ENCODE results near the gene CFAP77. TPM values are rescaled to one million over a fixed set of nuclear protein-coding genes. Genes with fewer than 3 reads are reported as not detected.

The CFAP77 gene
- total and polyA plus RNA-seq, 7 experiments from 2014 or later, result not detected

GRCh38 chr9:132534832-132535231 is 124.8 kb downstream of the CFAP77 start:
- Mint-ChIP-seq H3K4me1 (peaks cover 0 to 2% (median 0%) of the 10 kb centered on the region in 7 donors), H3K4me3 (no peak overlapping the region), H3K27me3 (peaks cover 6 to 28% (median 18%) of the 10 kb centered on the region in 5 donors), H3K27ac (no peak overlapping the region), H3K9me3 (peaks cover 0 to 30% (median 4%) of the 10 kb centered on the region in 11 donors), H3K36me3 (peaks cover 0 to 4% (median 0%) of the 10 kb centered on the region in 5 donors)
- DNase-seq (no peak), ATAC-seq (no peak)
- POLR2A ChIA-PET, result no interaction called here
- CTCF ChIA-PET, result no interaction called here
- no peaks in the 10 kb centered on the region for H3K4me1 ChIP-seq (ENCODE audit: control insufficient read depth in 2 of 2, insufficient read depth in 2 of 2, low read length in 2 of 2)
- H3K27ac ChIP-seq (ENCODE audit: low read depth, low read length), result no peak overlapping the region
- intact Hi-C loops (cut with micrococcal nuclease), result no loop called here
- peaks cover 0 to 4% (median 0%) of the 10 kb centered on the region in 3 experiments for H3K9me3 ChIP-seq (ENCODE audit: control insufficient read depth in 2 of 3, low read length in 3 of 3)
- no peak overlapping the region for H3K4me3 ChIP-seq (ENCODE audit: low read length)
- peaks cover 0 to 2% of the 10 kb centered on the region in 2 donors for H3K27me3 ChIP-seq (ENCODE audit: control insufficient read depth in 2 of 2, insufficient read depth in 2 of 2, low read length in 2 of 2)
- H3K36me3 ChIP-seq (ENCODE audit: control insufficient read depth in 2 of 3, insufficient read depth in 3 of 3, low read length in 3 of 3), result no peaks in the 10 kb centered on the region

DNA sequence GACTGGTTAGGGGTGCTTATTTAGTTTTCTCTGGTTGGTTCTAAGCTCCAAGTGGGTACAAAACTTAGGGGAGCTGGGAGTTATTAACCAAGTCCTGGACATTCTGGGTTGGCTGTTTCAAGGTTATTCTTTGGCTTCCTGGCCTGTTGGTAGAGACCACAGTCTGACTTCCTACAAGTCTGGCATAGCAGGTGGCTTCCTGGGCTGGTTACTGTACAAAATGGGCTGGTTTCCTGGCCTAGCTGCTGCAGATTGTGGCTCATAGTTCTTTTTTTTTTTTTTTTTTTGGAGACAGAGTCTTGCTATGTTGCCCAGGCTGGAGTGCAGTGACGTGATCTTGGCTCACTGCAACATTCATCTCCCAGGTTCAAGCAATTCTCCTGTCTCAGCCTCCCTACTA is 126.1 kb downstream of the CFAP77 start:
- H3K4me1 ChIP-seq (ENCODE audit: control insufficient read depth in 2 of 2, insufficient read depth in 2 of 2, low read length in 2 of 2), result no peaks in the 10 kb centered on the region
- Mint-ChIP-seq H3K27me3 (peaks cover 6 to 23% (median 11%) of the 10 kb centered on the region in 5 donors), H3K9me3 (peaks cover 0 to 23% (median 4%) of the 10 kb centered on the region in 11 donors), H3K4me3 (no peak overlapping the region), H3K4me1 (peaks cover 0 to 2% (median 0%) of the 10 kb centered on the region in 7 donors), H3K36me3 (peaks cover 0 to 4% (median 0%) of the 10 kb centered on the region in 5 donors), H3K27ac (no peak overlapping the region)
- H3K9me3 ChIP-seq (ENCODE audit: control insufficient read depth in 2 of 3, low read length in 3 of 3), result peaks cover 0 to 4% (median 0%) of the 10 kb centered on the region in 3 experiments
- ATAC-seq, result no peak
- H3K36me3 ChIP-seq (ENCODE audit: control insufficient read depth in 2 of 3, insufficient read depth in 3 of 3, low read length in 3 of 3), result no peaks in the 10 kb centered on the region
- H3K4me3 ChIP-seq (ENCODE audit: low read length), result no peak overlapping the region
- ChIA-PET CTCF (no interaction called here), POLR2A (no interaction called here)
- H3K27ac ChIP-seq (ENCODE audit: low read depth, low read length), result no peak overlapping the region
- intact Hi-C loops (cut with micrococcal nuclease), result no loop called here
- H3K27me3 ChIP-seq (ENCODE audit: control insufficient read depth in 2 of 2, insufficient read depth in 2 of 2, low read length in 2 of 2), result peaks cover 0 to 2% of the 10 kb centered on the region in 2 donors
- DNase-seq, result no peak

DNA sequence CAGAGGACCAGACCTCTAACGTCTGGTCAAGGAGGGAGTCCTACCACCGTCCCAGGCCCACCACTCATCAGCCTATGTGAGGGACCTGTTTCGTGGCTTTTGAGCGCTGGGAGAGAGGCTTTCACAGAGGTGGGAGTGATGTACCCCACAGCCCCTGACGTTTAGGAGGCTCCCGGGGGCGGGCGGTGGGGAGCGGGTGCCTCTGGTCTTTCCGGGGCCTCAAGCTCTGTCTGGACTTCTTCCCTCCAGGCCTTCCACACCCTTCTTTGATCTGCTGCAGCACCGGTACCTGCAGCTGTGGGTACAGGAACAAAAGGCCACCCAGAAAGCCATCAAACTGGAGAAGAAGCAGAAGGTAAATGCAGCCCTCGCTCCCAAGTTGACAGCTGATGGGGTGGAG is 127.3 kb downstream of the CFAP77 start:
- no peak for DNase-seq
- H3K27me3 ChIP-seq (ENCODE audit: control insufficient read depth in 2 of 2, insufficient read depth in 2 of 2, low read length in 2 of 2), result no peaks in the 10 kb centered on the region
- no peak overlapping the region for H3K27ac Mint-ChIP-seq
- H3K27me3 Mint-ChIP-seq, result peaks cover 0 to 13% (median 2%) of the 10 kb centered on the region in 5 donors
- H3K36me3 Mint-ChIP-seq, result peaks cover 0 to 4% (median 0%) of the 10 kb centered on the region in 5 donors
- ChIA-PET POLR2A (no interaction called here), CTCF (no interaction called here)
- no peak overlapping the region for H3K4me3 ChIP-seq (ENCODE audit: low read length)
- ATAC-seq, result no peak
- peaks cover 0 to 4% (median 0%) of the 10 kb centered on the region in 3 experiments for H3K9me3 ChIP-seq (ENCODE audit: control insufficient read depth in 2 of 3, low read length in 3 of 3)
- H3K36me3 ChIP-seq (ENCODE audit: control insufficient read depth in 2 of 3, insufficient read depth in 3 of 3, low read length in 3 of 3), result no peaks in the 10 kb centered on the region
- no peak overlapping the region for H3K4me3 Mint-ChIP-seq
- H3K4me1 ChIP-seq (ENCODE audit: control insufficient read depth in 2 of 2, insufficient read depth in 2 of 2, low read length in 2 of 2), result no peaks in the 10 kb centered on the region
- H3K27ac ChIP-seq (ENCODE audit: low read depth, low read length), result no peak overlapping the region
- peaks cover 0 to 2% (median 0%) of the 10 kb centered on the region in 7 donors for H3K4me1 Mint-ChIP-seq
- intact Hi-C loops (cut with micrococcal nuclease), result no loop called here
- peaks cover 0 to 23% (median 4%) of the 10 kb centered on the region in 11 donors for H3K9me3 Mint-ChIP-seq

DNA sequence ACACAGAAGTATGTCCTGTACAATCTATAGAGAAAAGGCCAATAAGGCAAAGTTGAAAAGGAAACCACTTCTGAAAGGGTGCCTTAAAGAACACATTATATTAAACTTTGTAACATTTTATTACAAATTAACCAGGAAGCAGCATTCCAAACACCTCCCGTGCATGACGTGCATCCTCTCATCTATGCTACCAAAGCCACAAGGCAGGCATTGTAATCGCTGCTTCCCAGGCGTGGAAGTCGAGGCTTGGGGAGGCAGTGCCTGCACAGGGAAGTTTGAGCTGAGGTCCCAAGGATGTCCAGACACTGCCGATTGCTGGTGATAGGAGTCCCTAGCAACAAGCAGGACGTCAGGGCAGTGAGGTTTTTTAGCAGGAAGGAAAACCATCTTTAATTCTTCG is 128.1 kb downstream of the CFAP77 start:
- Mint-ChIP-seq H3K4me3 (no peak overlapping the region), H3K27me3 (peaks cover 0 to 13% (median 2%) of the 10 kb centered on the region in 5 donors), H3K4me1 (peaks cover 0 to 2% (median 0%) of the 10 kb centered on the region in 7 donors), H3K27ac (no peak overlapping the region), H3K36me3 (peaks cover 0 to 4% (median 0%) of the 10 kb centered on the region in 5 donors), H3K9me3 (peaks cover 0 to 23% (median 4%) of the 10 kb centered on the region in 11 donors)
- H3K27ac ChIP-seq (ENCODE audit: low read depth, low read length), result no peak overlapping the region
- CTCF ChIA-PET, result no interaction called here
- no peaks in the 10 kb centered on the region for H3K4me1 ChIP-seq (ENCODE audit: control insufficient read depth in 2 of 2, insufficient read depth in 2 of 2, low read length in 2 of 2)
- DNase-seq (no peak), ATAC-seq (no peak)
- H3K4me3 ChIP-seq (ENCODE audit: low read length), result no peak overlapping the region
- intact Hi-C loops (cut with micrococcal nuclease), result no loop called here
- POLR2A ChIA-PET, result no interaction called here
- peaks cover 0 to 4% (median 0%) of the 10 kb centered on the region in 3 experiments for H3K9me3 ChIP-seq (ENCODE audit: control insufficient read depth in 2 of 3, low read length in 3 of 3)
- no peaks in the 10 kb centered on the region for H3K27me3 ChIP-seq (ENCODE audit: control insufficient read depth in 2 of 2, insufficient read depth in 2 of 2, low read length in 2 of 2)
- H3K36me3 ChIP-seq (ENCODE audit: control insufficient read depth in 2 of 3, insufficient read depth in 3 of 3, low read length in 3 of 3), result no peaks in the 10 kb centered on the region

- intact Hi-C loops (cut with micrococcal nuclease), result no loop called here
- Mint-ChIP-seq H3K27me3 (peaks cover 0 to 8% (median 2%) of the 10 kb centered on the region in 5 donors), H3K27ac (no peak overlapping the region), H3K9me3 (peaks cover 0 to 19% (median 4%) of the 10 kb centered on the region in 11 donors), H3K36me3 (peaks cover 0 to 4% (median 0%) of the 10 kb centered on the region in 5 donors), H3K4me3 (no peak overlapping the region), H3K4me1 (peaks cover 0 to 2% (median 0%) of the 10 kb centered on the region in 7 donors)
- no peaks in the 10 kb centered on the region for H3K4me1 ChIP-seq (ENCODE audit: control insufficient read depth in 2 of 2, insufficient read depth in 2 of 2, low read length in 2 of 2)
- H3K9me3 ChIP-seq (ENCODE audit: control insufficient read depth in 2 of 3, low read length in 3 of 3), result peaks cover 0 to 4% (median 0%) of the 10 kb centered on the region in 3 experiments
- no peaks in the 10 kb centered on the region for H3K36me3 ChIP-seq (ENCODE audit: control insufficient read depth in 2 of 3, insufficient read depth in 3 of 3, low read length in 3 of 3)
- ChIA-PET POLR2A (no interaction called here), CTCF (no interaction called here)
- no peak overlapping the region for H3K27ac ChIP-seq (ENCODE audit: low read depth, low read length)
- no peak for ATAC-seq
- no peaks in the 10 kb centered on the region for H3K27me3 ChIP-seq (ENCODE audit: control insufficient read depth in 2 of 2, insufficient read depth in 2 of 2, low read length in 2 of 2)
- H3K4me3 ChIP-seq (ENCODE audit: low read length), result no peak overlapping the region
- no peak for DNase-seq
Observed at GRCh38 chr9:132539096-132539495, 129.1 kb downstream of the CFAP77 start.

GRCh38 chr9:132541051-132541450 is 131.0 kb downstream of the CFAP77 start:
- H3K27me3 Mint-ChIP-seq, result peaks cover 0 to 11% (median 5%) of the 10 kb centered on the region in 5 donors
- H3K36me3 Mint-ChIP-seq, result no peaks in the 10 kb centered on the region
- peaks cover 0 to under 1% (median 0%) of the 10 kb centered on the region in 7 donors for H3K4me1 Mint-ChIP-seq
- ChIA-PET POLR2A (no interaction called here), CTCF (no interaction called here)
- no peak overlapping the region for H3K27ac ChIP-seq (ENCODE audit: low read depth, low read length)
- peaks cover 0 to 3% (median 0%) of the 10 kb centered on the region in 11 donors for H3K9me3 Mint-ChIP-seq
- no peak overlapping the region for H3K27ac Mint-ChIP-seq
- ATAC-seq (no peak), DNase-seq (no peak)
- no peak overlapping the region for H3K4me3 Mint-ChIP-seq
- no peaks in the 10 kb centered on the region for H3K27me3 ChIP-seq (ENCODE audit: control insufficient read depth in 2 of 2, insufficient read depth in 2 of 2, low read length in 2 of 2)
- H3K4me1 ChIP-seq (ENCODE audit: control insufficient read depth in 2 of 2, insufficient read depth in 2 of 2, low read length in 2 of 2), result no peaks in the 10 kb centered on the region
- no peak overlapping the region for H3K4me3 ChIP-seq (ENCODE audit: low read length)
- H3K9me3 ChIP-seq (ENCODE audit: control insufficient read depth in 2 of 3, low read length in 3 of 3), result peaks cover 0 to 4% (median 0%) of the 10 kb centered on the region in 3 experiments
- intact Hi-C loops (cut with micrococcal nuclease), result no loop called here
- no peaks in the 10 kb centered on the region for H3K36me3 ChIP-seq (ENCODE audit: control insufficient read depth in 2 of 3, insufficient read depth in 3 of 3, low read length in 3 of 3)

All from naive thymus-derived CD4-positive, alpha-beta T cell (primary cell).